GM21447 (cell line): ENCODE measurements around the gene GNA12.

ENCODE experiments used
- ATAC-seq: cut with Tn5 transposase; IDR thresholded peaks from one replicate; pipeline ENCODE4 v1.9.1; 2021; ENCODE audit not compliant: unreplicated experiment

GNA12 gene

GRCh38 chr7:2844153-2845033 is at the start of gene GNA12:
Gene GNA12 (minus strand): TSS chr7:2844308. CDS start chr7:2844161, 147 bp downstream.
- ATAC-seq = peak; percentile 95

GRCh38 chr7:2893411-2893861 is 49.3 kb upstream of the GNA12 start:
- ATAC-seq = no peak

GRCh38 chr7:2892549-2892948 is 48.4 kb upstream of the GNA12 start:
- ATAC-seq = no peak

- ATAC-seq = no peak
Observed at GRCh38 chr7:2887816-2888215, 43.7 kb upstream of the GNA12 start.

GRCh38 chr7:2886900-2887299 is 42.8 kb upstream of the GNA12 start:
- no peak for ATAC-seq

GRCh38 chr7:2886391-2886790 is 42.3 kb upstream of the GNA12 start:
- no peak for ATAC-seq

GRCh38 chr7:2884161-2884560 is 40.1 kb upstream of the GNA12 start:
- no peak for ATAC-seq

GRCh38 chr7:2883101-2883500 is 39.0 kb upstream of the GNA12 start:
- ATAC-seq = no peak

GRCh38 chr7:2882111-2882510 is 38.0 kb upstream of the GNA12 start:
- ATAC-seq = no peak

- ATAC-seq = no peak
Observed at GRCh38 chr7:2880874-2881533, 36.9 kb upstream of the GNA12 start.

- ATAC-seq = no peak
Observed at GRCh38 chr7:2880051-2880450, 35.9 kb upstream of the GNA12 start.

- no peak for ATAC-seq
Observed at GRCh38 chr7:2879354-2879753, 35.2 kb upstream of the GNA12 start.

- no peak for ATAC-seq
Observed at GRCh38 chr7:2878306-2878705, 34.2 kb upstream of the GNA12 start.

- ATAC-seq = no peak
Observed at GRCh38 chr7:2876031-2876731, 32.1 kb upstream of the GNA12 start.

- ATAC-seq = no peak
Observed at GRCh38 chr7:2873686-2874551, 29.8 kb upstream of the GNA12 start.

GRCh38 chr7:2873146-2873545 is 29.0 kb upstream of the GNA12 start:
- no peak for ATAC-seq

- no peak for ATAC-seq
Observed at GRCh38 chr7:2872296-2872874, 28.3 kb upstream of the GNA12 start.

GRCh38 chr7:2870471-2870931 is 26.4 kb upstream of the GNA12 start:
- ATAC-seq = no peak

- no peak for ATAC-seq
Observed at GRCh38 chr7:2869981-2870380, 25.9 kb upstream of the GNA12 start.

GRCh38 chr7:2866601-2867000 is 22.5 kb upstream of the GNA12 start:
- no peak for ATAC-seq
